GM18873 (cell line): Measurements from ENCODE around the gene SLC22A1.

Experiments used
- ATAC-seq: cut with Tn5 transposase; IDR thresholded peaks from one replicate; pipeline ENCODE4 v1.9.1; 2021; ENCODE audit warnings: mild to moderate bottlenecking, moderate library complexity, moderate number of reproducible peaks; ENCODE audit not compliant: unreplicated experiment, low FRiP score

Gene SLC22A1

GRCh38 chr6:160203522-160203921, 81.9 kb downstream of the SLC22A1 start:
- ATAC-seq, result no peak

GRCh38 chr6:160203953-160204352, 82.3 kb downstream of the SLC22A1 start:
- no peak for ATAC-seq

- ATAC-seq, result no peak
Observed at GRCh38 chr6:160204710-160205109, 83.1 kb downstream of the SLC22A1 start.

GRCh38 chr6:160207618-160208017, 86.0 kb downstream of the SLC22A1 start:
- ATAC-seq, result no peak
